ENCODE data around the gene RS1.

DNA sequence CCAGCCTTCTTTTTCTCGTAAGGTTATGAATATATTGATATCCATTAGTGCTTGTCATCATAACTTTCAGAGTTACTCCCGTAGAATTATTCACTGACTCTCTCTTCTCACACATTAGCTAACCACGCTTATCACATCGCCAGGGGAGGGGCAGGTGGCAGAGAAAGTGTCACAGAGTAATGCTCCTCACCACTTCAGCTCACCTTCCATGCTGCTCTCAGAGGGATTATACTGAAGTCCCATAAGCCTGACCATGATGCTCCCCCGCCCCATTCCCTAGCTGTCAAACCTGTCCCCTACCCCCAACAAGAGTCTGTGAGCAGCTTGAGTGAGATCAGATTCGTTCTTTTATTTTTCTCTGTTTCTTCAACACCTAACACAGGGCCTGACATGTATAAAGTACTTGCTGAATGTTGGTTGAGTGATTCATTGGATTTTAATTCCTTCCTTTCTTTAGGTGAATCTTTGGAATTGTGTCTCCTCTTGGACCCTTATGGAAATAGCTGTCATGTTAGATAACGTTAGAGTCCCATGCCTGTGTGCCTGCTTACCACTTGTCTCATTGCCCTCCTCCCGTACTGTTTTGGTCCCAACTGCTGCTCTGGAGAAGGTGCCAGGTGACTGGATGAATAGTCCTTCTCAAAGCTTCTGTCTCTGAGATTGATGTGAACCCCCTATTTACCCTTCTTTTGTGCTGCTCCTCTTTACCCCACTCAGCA lies 55.1 kb downstream of the RS1 start:
- TF ChIP-seq, protein P1, sequence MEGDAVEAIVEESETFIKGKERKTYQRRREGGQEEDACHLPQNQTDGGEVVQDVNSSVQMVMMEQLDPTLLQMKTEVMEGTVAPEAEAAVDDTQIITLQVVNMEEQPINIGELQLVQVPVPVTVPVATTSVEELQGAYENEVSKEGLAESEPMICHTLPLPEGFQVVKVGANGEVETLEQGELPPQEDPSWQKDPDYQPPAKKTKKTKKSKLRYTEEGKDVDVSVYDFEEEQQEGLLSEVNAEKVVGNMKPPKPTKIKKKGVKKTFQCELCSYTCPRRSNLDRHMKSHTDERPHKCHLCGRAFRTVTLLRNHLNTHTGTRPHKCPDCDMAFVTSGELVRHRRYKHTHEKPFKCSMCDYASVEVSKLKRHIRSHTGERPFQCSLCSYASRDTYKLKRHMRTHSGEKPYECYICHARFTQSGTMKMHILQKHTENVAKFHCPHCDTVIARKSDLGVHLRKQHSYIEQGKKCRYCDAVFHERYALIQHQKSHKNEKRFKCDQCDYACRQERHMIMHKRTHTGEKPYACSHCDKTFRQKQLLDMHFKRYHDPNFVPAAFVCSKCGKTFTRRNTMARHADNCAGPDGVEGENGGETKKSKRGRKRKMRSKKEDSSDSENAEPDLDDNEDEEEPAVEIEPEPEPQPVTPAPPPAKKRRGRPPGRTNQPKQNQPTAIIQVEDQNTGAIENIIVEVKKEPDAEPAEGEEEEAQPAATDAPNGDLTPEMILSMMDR (optimal IDR thresholded peaks at IDR 0.05 in 1 of 3, IDR thresholded peaks at IDR 0.05 in 1 of 3, conservative IDR thresholded peaks at IDR 0.05 in 1 of 3; ENCODE audit: extremely low read depth in 1 of 3, insufficient read depth in 2 of 3, low read length in 3 of 3): no peak
- TF ChIP-seq EZH2 (IDR thresholded peaks at IDR 0.05; ENCODE audit: low read length): no peak
